ENCODE results near the gene RNF207.

DNA sequence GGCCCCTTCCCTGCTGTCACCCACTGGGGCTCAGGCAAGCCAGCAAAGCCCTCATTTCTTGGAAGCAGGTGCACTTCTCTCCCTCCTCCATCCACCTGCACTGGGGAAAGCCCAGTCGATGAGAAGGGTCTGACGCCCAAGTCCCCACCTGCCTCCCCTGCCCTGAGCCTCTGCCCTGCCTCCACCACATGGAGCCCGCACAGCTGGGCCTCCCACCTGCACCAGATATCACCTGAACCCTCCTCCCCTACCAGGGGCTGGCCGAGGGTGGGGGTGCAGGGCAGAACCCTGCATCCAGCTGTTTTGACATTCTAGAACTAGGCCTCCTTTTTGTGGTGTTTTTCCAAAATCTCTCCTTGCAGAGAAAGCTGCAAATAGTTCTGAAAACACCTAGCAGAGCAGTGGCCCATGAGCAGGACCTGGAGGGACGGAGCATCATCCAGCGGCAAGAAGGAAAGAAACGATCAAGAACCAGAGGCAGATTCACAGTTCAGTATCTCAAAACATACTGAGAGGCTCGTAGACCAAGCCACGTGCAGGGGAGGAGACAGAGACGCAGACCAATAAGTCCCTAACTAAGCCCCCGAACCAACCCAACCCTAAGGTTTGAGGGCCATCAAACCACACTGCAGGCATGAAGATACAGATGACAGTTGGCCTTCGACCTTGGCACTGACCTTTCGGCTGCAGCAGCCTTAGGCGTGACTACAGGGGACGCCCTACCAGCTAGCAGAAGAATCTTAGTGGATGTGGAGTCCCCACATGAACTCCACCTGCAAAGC is 42.5 kb upstream of the RNF207 start:
- TF ChIP-seq, protein P1, sequence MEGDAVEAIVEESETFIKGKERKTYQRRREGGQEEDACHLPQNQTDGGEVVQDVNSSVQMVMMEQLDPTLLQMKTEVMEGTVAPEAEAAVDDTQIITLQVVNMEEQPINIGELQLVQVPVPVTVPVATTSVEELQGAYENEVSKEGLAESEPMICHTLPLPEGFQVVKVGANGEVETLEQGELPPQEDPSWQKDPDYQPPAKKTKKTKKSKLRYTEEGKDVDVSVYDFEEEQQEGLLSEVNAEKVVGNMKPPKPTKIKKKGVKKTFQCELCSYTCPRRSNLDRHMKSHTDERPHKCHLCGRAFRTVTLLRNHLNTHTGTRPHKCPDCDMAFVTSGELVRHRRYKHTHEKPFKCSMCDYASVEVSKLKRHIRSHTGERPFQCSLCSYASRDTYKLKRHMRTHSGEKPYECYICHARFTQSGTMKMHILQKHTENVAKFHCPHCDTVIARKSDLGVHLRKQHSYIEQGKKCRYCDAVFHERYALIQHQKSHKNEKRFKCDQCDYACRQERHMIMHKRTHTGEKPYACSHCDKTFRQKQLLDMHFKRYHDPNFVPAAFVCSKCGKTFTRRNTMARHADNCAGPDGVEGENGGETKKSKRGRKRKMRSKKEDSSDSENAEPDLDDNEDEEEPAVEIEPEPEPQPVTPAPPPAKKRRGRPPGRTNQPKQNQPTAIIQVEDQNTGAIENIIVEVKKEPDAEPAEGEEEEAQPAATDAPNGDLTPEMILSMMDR (IDR thresholded peaks at IDR 0.05; ENCODE audit: low read depth, low read length), result no peak
- TF ChIP-seq POLR2A (IDR thresholded peaks at IDR 0.05; ENCODE audit: extremely low read depth, insufficient read length), result no peak
- no peak for TF ChIP-seq MYC (IDR thresholded peaks at IDR 0.05; ENCODE audit: low read depth, low read length)
